Dedifferentiated amniotic fluid mesenchymal stem cell (primary cell): ENCODE measurements around the gene ACOXL.

Source experiments
- DNase-seq: peaks from one replicate; pipeline ENCODE4 v3.0.0-alpha.2; 2016; ENCODE audit errors: extremely low spot score

The ACOXL gene

DNA sequence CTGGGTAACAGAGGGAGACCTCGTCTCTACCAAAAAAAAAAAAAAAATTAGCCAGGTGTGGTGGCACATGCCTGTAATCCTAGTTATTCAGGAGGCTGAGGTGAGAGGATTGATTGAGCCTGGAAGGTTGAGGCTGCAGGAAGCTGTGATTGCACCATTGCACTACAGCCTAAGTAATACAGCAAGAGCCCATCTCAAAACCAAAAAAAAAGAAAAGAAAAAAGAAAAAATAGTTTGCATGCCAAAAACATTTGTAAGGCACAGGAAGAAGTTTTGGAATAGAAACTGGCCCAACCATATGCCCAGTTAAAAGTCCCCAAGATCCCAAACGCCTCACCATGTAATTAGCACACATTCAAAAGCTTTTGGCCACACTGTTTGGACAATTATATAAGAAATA lies 13.4 kb upstream of the ACOXL start:
- DNase-seq: no peak

GRCh38 chr2:110720547-110720946 lies 11.8 kb upstream of the ACOXL start:
- no peak for DNase-seq

- DNase-seq: no peak
Measured at GRCh38 chr2:110724820-110725219, 7.6 kb upstream of the ACOXL start.

DNA sequence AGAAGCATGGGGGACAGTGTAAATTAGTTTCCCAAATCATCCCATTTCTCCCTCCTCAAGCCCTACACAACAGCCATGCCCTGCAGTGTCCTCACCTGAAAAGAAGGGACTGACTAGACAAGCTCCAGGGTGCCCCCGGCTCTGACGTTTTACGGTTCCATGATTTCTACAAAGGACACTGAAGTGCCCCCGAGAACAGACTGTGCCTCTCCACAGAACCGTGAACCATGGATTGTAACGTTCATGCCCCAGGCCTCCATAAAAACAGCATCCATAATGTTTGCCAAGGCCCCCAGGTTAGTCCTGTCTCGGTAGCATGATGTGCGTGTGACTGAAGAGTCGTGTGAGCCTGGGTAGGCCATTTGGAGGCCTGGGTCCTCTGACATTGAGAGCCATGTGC lies 7.0 kb upstream of the ACOXL start:
- DNase-seq: no peak

DNA sequence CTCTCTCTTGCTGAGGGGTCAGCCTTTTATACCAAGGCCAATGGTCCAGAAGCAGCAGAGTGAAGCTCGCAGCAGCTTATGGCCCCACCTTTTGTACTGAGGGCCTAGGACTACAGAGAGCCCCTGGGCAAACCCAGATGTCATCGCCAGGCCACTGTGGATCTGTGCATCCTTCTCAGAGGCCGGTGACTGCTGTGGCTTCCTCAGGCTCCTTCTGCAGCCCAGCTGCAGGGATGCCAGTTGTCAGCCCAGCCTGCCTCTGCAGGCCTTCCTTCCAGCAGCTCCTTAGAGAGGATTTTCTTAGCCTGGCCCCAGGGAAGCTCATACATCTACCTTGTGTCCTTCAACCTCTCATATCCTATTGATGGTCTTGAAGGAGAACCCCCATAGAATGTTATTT lies 6.5 kb upstream of the ACOXL start:
- no peak for DNase-seq

GRCh38 chr2:110726285-110726684 lies 6.1 kb upstream of the ACOXL start:
- DNase-seq: no peak

- DNase-seq: no peak
Measured at GRCh38 chr2:110727923-110728322, 4.5 kb upstream of the ACOXL start.

DNA sequence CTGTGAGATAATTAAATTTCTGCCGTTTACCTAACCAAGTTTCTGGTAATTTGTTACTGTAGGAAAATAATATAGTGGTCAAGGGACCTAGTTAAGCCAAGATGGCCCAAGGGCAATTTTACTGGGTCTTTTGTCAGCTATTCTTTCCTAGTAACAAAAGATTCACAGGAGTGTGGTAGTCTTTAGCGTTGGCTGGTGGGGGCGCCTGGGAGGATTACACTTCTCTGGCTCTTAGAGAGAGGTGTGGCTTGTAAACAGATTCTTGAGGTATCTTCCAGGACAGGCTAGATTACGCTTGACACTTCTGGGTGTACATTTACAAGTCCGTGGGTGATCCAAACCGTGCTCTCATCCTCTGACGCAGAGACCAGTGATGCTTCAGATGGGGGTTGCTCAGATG lies 3.3 kb upstream of the ACOXL start:
- DNase-seq: no peak

DNA sequence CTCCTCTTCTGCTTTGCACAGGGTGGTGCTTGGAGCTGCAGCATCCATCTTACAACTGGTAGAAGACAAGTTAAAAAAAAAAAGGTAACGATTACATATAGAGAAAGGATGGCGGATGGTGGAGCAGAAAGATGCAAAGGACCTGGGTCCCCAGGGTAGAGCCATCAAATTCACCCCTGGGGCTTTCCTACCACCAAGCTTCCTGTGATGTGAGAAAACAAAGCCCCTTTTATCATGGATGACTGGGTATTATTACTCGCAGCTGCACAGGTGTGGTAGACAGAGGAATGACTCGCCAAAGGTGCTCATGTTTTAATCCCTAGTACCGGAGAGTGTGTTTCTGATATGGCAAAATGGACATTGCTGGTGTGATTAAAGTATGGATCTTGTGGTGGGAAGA lies 1.3 kb upstream of the ACOXL start:
- DNase-seq: no peak

GRCh38 chr2:110735366-110735765 lies 3.0 kb downstream of the ACOXL start:
- DNase-seq: no peak

GRCh38 chr2:110737783-110738182 lies 5.4 kb downstream of the ACOXL start:
- no peak for DNase-seq

GRCh38 chr2:110740747-110741349 lies 8.5 kb downstream of the ACOXL start:
- no peak for DNase-seq

GRCh38 chr2:110741491-110741980 lies 9.2 kb downstream of the ACOXL start:
- no peak for DNase-seq

- no peak for DNase-seq
Measured at GRCh38 chr2:110742412-110742811, 10.0 kb downstream of the ACOXL start.

GRCh38 chr2:110743600-110743999 lies 11.2 kb downstream of the ACOXL start:
- no peak for DNase-seq

DNA sequence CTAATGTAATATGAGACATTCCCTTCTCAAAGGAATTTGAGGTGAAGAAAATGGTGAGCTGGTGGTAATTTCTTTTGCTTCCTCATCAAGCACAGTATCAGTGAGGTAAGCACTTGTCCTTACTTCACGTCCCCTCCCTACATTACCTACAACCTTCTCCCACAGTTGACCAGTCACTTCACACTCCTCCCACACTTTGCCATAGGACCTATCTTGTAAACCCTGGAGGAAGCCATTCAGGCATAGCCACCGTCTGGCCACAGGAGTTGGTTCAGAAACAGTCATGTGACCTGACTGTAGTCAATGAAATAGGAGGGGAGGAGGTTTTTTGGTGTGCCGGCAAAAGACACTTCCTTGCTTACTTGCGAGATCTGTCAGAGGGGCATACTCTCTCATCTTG lies 12.1 kb downstream of the ACOXL start:
- no peak for DNase-seq

GRCh38 chr2:110745048-110745447 lies 12.7 kb downstream of the ACOXL start:
- DNase-seq: no peak

- no peak for DNase-seq
Measured at GRCh38 chr2:110746586-110747521, 14.5 kb downstream of the ACOXL start.

- no peak for DNase-seq
Measured at GRCh38 chr2:110747522-110748488, 15.4 kb downstream of the ACOXL start.

DNA sequence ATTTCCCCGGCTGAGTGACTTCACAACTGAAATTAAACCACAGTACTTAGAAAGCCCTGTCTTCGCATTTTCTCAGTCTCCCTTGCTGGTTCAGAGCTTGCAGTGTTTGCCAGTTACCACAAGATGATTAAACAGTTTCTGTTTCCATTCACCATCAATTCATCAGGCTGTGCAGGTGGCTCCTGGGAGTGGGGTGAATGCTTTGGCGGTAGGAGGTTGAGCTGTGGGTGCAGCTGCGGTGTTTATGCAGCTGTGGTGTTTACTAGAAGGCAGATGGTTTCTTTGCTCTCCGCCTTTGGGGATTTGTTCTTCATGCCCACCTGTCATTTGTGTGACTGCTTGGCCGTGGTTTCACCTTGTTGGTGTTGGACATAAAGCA lies 16.1 kb downstream of the ACOXL start:
- no peak for DNase-seq

GRCh38 chr2:110751642-110752041 lies 19.3 kb downstream of the ACOXL start:
- DNase-seq: no peak

DNA sequence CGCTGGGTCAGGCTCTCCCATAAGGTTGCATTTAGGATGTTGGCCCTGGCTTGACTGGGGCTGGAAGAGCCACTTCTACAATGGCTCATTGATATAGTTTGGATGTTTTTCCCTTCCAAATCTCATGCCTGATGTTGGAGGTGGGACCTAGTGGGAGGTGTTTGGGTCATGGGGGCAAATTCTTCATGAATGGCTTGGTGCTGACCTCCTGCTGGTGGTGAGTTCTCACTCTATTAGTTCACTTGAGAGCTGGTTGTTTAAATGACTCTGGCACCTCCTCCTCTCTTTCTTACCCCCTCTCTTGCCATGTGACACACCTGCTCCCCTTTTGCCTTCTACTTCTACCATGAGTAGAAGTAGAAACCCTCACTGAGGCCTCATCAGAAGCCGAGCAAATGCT lies 20.5 kb downstream of the ACOXL start:
- no peak for DNase-seq
